ENCODE data around the gene MTFR2.

Gene MTFR2

DNA sequence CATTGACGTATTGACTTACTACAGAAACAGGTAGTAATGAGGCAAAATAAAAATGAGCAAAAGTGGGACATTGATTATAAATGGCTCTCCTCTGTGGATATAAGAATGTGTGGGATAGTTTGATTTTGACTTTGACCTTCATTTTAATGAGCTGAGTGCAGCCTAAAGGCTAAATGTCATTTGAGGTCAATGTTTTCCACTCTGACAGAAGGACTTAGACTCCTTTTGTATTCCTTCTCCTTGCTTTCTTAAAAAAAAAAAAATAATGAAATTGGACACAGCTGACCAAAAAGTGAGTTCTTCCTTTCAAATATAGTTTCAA lies 68.6 kb downstream of the MTFR2 start:
- DNase-seq: no peak

All from NCI-H2081 treated with DMSO at 0.1 percent for 48 hours (cell line).